Karpas-422 (cell line): Measurements from ENCODE around the gene RABIF. TPM values are rescaled to one million over a fixed set of nuclear protein-coding genes. Genes with fewer than 3 reads are reported as not detected.
"Not testable (repeated sequence)": the region's sequence is repeated elsewhere in the genome, so short reads cannot be mapped to it uniquely, and the experiment has no call there.

Experiments used
- DNase-seq: peaks from one replicate; pipeline ENCODE4 v3.0.0-alpha.2; 2015
- H2AFZ ChIP-seq: fragments of 200-600 bp; sonication (generic); 2 replicates; pipeline ENCODE4 v1.6.1; 2014; ENCODE audit warnings: antibody characterized with exemption, low read length, mixed read lengths
- H3K27ac ChIP-seq: fragments of 200-600 bp; sonication (generic); 2 replicates; pipeline ENCODE4 v1.5.1; 2014; ENCODE audit warnings: mild to moderate bottlenecking, low read length, moderate library complexity
- H3K27me3 ChIP-seq: fragments of 200-600 bp; sonication (generic); 2 replicates; pipeline ENCODE4 v1.6.1; 2014; ENCODE audit warnings: low read length, mixed read lengths
- H3K36me3 ChIP-seq: fragments of 200-600 bp; sonication (generic); 2 replicates; pipeline ENCODE4 v1.6.1; 2014; ENCODE audit warnings: low read length, mixed read lengths; ENCODE audit not compliant: insufficient read depth
- H3K4me1 ChIP-seq: fragments of 200-600 bp; sonication (generic); 2 replicates; pipeline ENCODE4 v1.6.1; 2014; ENCODE audit warnings: mild to moderate bottlenecking, low read length, mixed read lengths
- H3K4me2 ChIP-seq: fragments of 200-600 bp; sonication (generic); 2 replicates; pipeline ENCODE4 v1.6.1; 2014; ENCODE audit warnings: low read length, low read depth, mild to moderate bottlenecking; ENCODE audit not compliant: poor library complexity, severe bottlenecking
- H3K4me3 ChIP-seq: fragments of 200-600 bp; sonication (generic); 2 replicates; pipeline ENCODE4 v1.5.1; 2014; ENCODE audit warnings: mild to moderate bottlenecking, antibody characterized with exemption, low read length, mixed read lengths
- H3K79me2 ChIP-seq: fragments of 200-600 bp; sonication (generic); 2 replicates; pipeline ENCODE4 v1.6.1; 2014; ENCODE audit warnings: mild to moderate bottlenecking, low read length, mixed read lengths
- H3K9ac ChIP-seq: fragments of 200-600 bp; sonication (generic); 2 replicates; pipeline ENCODE4 v1.6.0; 2014; ENCODE audit warnings: low read length
- H3K9me2 ChIP-seq: fragments of 200-600 bp; sonication (generic), shearing (Covaris generic); replicated peaks from 2 replicates; pipeline ENCODE4 v1.6.0; 2014; ENCODE audit warnings: mild to moderate bottlenecking, low read length, moderate library complexity; ENCODE audit not compliant: insufficient read depth
- H3K9me3 ChIP-seq: fragments of 300-700, 200-600 bp; sonication (generic); 2 replicates; pipeline ENCODE4 v1.6.1; 2014; ENCODE audit warnings: low read length, mixed read lengths
- H4K20me1 ChIP-seq: fragments of 200-600 bp; sonication (generic); 2 replicates; pipeline ENCODE4 v1.6.1; 2014; ENCODE audit warnings: mild to moderate bottlenecking, antibody characterized with exemption, low read length, low read depth; ENCODE audit not compliant: insufficient read depth
- total RNA-seq: library from RNA; depleted of rRNA; stranded (reverse); fragments of >200 nt; shearing (Covaris generic); gene quantifications from 2 replicates; pipeline ENCODE4 v1.2.3, GENCODE V29; 2014; ENCODE audit warnings: low replicate concordance

Gene RABIF
- total RNA-seq, 1 experiment from 2014 or later = 7.8 TPM

GRCh38 chr1:202923533-202923932, 34.6 kb upstream of the RABIF start:
- Histone ChIP-seq H4K20me1 (no peaks in the 10 kb centered on the region), H3K27me3 (no peaks in the 10 kb centered on the region), H3K9ac (no peak overlapping the region), H3K4me3 (no peak overlapping the region), H3K27ac (no peak overlapping the region), H2AFZ (no peak overlapping the region), H3K4me2 (no peak overlapping the region), H3K9me3 (no peaks in the 10 kb centered on the region), H3K36me3 (peaks cover 22% of the 10 kb centered on the region), H3K79me2 (peaks cover 52% of the 10 kb centered on the region), H3K4me1 (peaks cover 28% of the 10 kb centered on the region), H3K9me2 (no peaks in the 10 kb centered on the region)
- no peak for DNase-seq

- Histone ChIP-seq H3K4me3 (no peak overlapping the region), H3K9ac (no peak overlapping the region), H3K27ac (no peak overlapping the region), H3K36me3 (peaks cover 37% of the 10 kb centered on the region), H3K27me3 (no peaks in the 10 kb centered on the region), H4K20me1 (no peaks in the 10 kb centered on the region), H2AFZ (no peak overlapping the region), H3K9me2 (no peaks in the 10 kb centered on the region), H3K79me2 (peaks cover 34% of the 10 kb centered on the region), H3K9me3 (no peaks in the 10 kb centered on the region), H3K4me1 (peaks cover 6% of the 10 kb centered on the region; the same call in 1 of the 2 replicates), H3K4me2 (no peak overlapping the region)
- no peak for DNase-seq
Measured at GRCh38 chr1:202919615-202920014, 30.7 kb upstream of the RABIF start.

GRCh38 chr1:202915146-202915545, 26.2 kb upstream of the RABIF start:
- H2AFZ ChIP-seq = no peak overlapping the region
- H3K9me3 ChIP-seq = no peaks in the 10 kb centered on the region
- H3K36me3 ChIP-seq = peaks cover 52% of the 10 kb centered on the region
- H3K79me2 ChIP-seq = 0 out of 2 replicates have a peak, but pooled peaks cover 5% of the 10 kb centered on the region
- H3K27me3 ChIP-seq = no peaks in the 10 kb centered on the region
- no peak overlapping the region for H3K27ac ChIP-seq
- H3K4me3 ChIP-seq = no peak overlapping the region
- no peak overlapping the region for H3K9ac ChIP-seq
- no peaks in the 10 kb centered on the region for H3K4me1 ChIP-seq
- no peaks in the 10 kb centered on the region for H4K20me1 ChIP-seq
- H3K9me2 ChIP-seq = no peaks in the 10 kb centered on the region
- no peak overlapping the region for H3K4me2 ChIP-seq
- no peak for DNase-seq

- not testable (repeated sequence) for H3K4me3 ChIP-seq, H3K4me1 ChIP-seq, H3K9me2 ChIP-seq, DNase-seq, H3K9me3 ChIP-seq, H3K9ac ChIP-seq, H2AFZ ChIP-seq, H3K4me2 ChIP-seq, H3K79me2 ChIP-seq, H3K27ac ChIP-seq, H4K20me1 ChIP-seq, H3K27me3 ChIP-seq
- peaks cover 59% of the 10 kb centered on the region for H3K36me3 ChIP-seq
Measured at GRCh38 chr1:202912476-202912875, 23.5 kb upstream of the RABIF start.

GRCh38 chr1:202909494-202909893, 20.5 kb upstream of the RABIF start:
- Histone ChIP-seq H4K20me1 (no peaks in the 10 kb centered on the region), H3K9ac (no peak overlapping the region), H3K4me2 (no peak overlapping the region), H3K27me3 (no peaks in the 10 kb centered on the region), H3K4me1 (no peaks in the 10 kb centered on the region), H3K27ac (no peak overlapping the region), H3K36me3 (peaks cover 63% of the 10 kb centered on the region), H2AFZ (no peak overlapping the region), H3K79me2 (no peaks in the 10 kb centered on the region), H3K9me3 (no peaks in the 10 kb centered on the region), H3K9me2 (no peaks in the 10 kb centered on the region), H3K4me3 (no peak overlapping the region)
- DNase-seq = no peak

- Histone ChIP-seq H3K4me3 (no peak overlapping the region), H3K4me2 (no peak overlapping the region), H3K9ac (no peak overlapping the region), H3K36me3 (peaks cover 63% of the 10 kb centered on the region), H3K79me2 (no peaks in the 10 kb centered on the region), H4K20me1 (no peaks in the 10 kb centered on the region), H3K9me2 (no peaks in the 10 kb centered on the region), H3K9me3 (no peaks in the 10 kb centered on the region), H2AFZ (no peak overlapping the region), H3K27me3 (no peaks in the 10 kb centered on the region), H3K27ac (no peak overlapping the region), H3K4me1 (no peaks in the 10 kb centered on the region)
- no peak for DNase-seq
Measured at GRCh38 chr1:202908998-202909397, 20.0 kb upstream of the RABIF start.

- H3K79me2 ChIP-seq = no peaks in the 10 kb centered on the region
- H4K20me1 ChIP-seq = no peaks in the 10 kb centered on the region
- H3K9me2 ChIP-seq = no peaks in the 10 kb centered on the region
- DNase-seq = no peak
- no peaks in the 10 kb centered on the region for H3K4me1 ChIP-seq
- peaks cover 40% of the 10 kb centered on the region for H3K36me3 ChIP-seq
- no peaks in the 10 kb centered on the region for H3K9me3 ChIP-seq
- H3K27me3 ChIP-seq = no peaks in the 10 kb centered on the region
- no peak overlapping the region for H3K27ac ChIP-seq
- H3K4me2 ChIP-seq = no peak overlapping the region
- H2AFZ ChIP-seq = no peak overlapping the region
- no peak overlapping the region for H3K9ac ChIP-seq
- H3K4me3 ChIP-seq = no peak overlapping the region
Measured at GRCh38 chr1:202905331-202905730, 16.4 kb upstream of the RABIF start.

GRCh38 chr1:202903808-202904207, 14.9 kb upstream of the RABIF start:
- H3K9me3 ChIP-seq, H3K79me2 ChIP-seq, H4K20me1 ChIP-seq, H2AFZ ChIP-seq, H3K4me2 ChIP-seq, H3K27ac ChIP-seq, H3K27me3 ChIP-seq, DNase-seq, H3K4me3 ChIP-seq, H3K9ac ChIP-seq, H3K9me2 ChIP-seq, H3K4me1 ChIP-seq: not testable (repeated sequence)
- H3K36me3 ChIP-seq = peaks cover 25% of the 10 kb centered on the region

- Histone ChIP-seq H3K36me3 (peaks cover 15% of the 10 kb centered on the region), H3K9me2 (no peaks in the 10 kb centered on the region), H3K79me2 (no peaks in the 10 kb centered on the region), H3K27me3 (no peaks in the 10 kb centered on the region), H4K20me1 (no peaks in the 10 kb centered on the region), H3K4me1 (no peaks in the 10 kb centered on the region), H3K4me2 (no peak overlapping the region), H3K9me3 (no peaks in the 10 kb centered on the region), H3K4me3 (no peak overlapping the region), H3K27ac (no peak overlapping the region), H2AFZ (no peak overlapping the region), H3K9ac (no peak overlapping the region)
- peak; percentile 17 for DNase-seq
Measured at GRCh38 chr1:202901555-202901954, 12.6 kb upstream of the RABIF start.
